Measurements from ENCODE around the gene HTRA1.

HTRA1 gene

GRCh38 chr10:122461367-122461728 is at the start of gene HTRA1:
TSS of gene HTRA1 (plus strand) at chr10:122461553. CDS start at chr10:122461653, 100 bp downstream.
- DNase-seq = no peak

GRCh38 chr10:122413327-122413726 is 48.0 kb upstream of the HTRA1 start:
- DNase-seq = no peak

- DNase-seq = no peak
Observed at GRCh38 chr10:122417667-122418066, 43.7 kb upstream of the HTRA1 start.

DNA sequence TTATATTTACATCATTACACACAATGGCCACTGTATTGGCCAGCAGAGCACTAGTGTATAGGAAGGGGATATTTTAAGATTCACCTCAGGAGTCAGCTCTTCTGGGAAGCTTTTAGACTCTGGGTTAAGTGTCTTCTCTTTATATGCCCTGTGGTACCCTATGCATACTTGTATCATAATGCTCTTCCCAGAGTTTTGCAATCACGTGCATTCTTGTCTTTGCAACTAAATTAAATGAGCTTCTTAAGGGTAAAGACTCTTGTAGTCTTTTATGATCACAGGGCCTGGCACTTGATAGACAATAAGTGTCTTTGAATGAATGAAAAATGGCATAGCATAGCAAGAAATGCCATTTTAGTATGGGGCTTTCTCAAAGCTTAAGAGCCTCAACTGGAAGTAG is 42.3 kb upstream of the HTRA1 start:
- no peak for DNase-seq

GRCh38 chr10:122419876-122420623 is 41.3 kb upstream of the HTRA1 start:
- no peak for DNase-seq

DNA sequence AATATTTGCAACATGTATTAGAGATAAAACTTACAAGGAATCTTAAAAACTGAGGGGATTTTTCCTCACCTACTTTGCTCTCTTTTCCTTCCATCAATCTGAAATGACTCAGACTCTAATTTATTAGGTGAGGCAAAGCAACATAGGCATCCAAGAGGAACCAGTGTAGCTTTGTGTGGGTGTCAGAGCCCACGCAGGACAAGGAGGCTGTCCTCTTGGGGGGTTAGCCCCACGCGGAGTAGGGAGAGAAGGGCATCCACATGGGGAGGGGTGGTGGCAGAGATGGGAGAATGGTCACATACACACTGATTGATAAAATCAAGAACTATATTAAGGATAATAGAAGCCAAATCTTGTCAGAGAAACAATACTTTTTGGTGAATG is 40.7 kb upstream of the HTRA1 start:
- DNase-seq = no peak

DNA sequence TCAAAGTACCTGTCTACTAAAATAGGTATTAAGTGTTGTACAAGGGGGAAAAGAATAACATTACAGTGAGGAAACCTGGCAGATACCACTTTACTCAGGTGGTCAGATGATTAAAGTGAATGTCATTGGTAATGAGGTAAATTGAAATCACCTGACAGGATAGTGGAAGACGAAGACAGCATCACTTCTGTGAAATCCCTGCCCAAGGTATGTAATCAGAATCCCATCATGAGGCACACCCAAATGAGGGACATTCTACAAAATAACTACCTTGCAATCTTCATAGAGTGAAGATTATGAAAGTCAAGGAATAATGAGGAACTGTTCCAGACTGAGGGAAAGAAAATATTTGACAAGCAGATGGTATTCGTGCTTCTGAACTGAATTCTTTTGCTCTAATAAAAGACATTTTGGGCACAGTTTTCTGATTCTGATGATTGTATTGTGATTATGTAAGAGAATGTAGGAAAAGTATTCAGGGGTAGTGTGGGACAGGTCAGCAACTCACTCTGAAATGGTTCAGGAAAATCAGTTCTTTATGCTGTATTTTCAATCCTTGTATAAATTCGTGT is 40.2 kb upstream of the HTRA1 start:
- DNase-seq = no peak

DNA sequence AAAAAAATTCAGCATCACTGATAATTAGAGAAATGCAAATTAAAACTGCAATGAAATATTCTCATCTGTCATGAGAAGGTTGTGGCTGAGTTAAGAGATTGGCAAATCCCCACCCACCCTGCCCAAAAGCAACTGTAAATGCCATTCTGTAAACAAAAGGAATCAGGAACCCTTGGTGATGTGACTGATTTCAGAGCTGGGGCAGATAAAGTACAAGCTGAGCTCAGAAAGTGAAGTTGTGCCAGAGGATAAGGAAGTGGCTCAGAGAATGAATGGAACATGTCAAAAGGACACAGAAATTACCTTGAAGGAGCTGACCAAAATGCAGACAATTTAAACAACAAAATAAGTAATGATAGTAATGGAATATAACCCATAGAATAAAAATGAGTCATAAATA is 39.6 kb upstream of the HTRA1 start:
- no peak for DNase-seq

DNA sequence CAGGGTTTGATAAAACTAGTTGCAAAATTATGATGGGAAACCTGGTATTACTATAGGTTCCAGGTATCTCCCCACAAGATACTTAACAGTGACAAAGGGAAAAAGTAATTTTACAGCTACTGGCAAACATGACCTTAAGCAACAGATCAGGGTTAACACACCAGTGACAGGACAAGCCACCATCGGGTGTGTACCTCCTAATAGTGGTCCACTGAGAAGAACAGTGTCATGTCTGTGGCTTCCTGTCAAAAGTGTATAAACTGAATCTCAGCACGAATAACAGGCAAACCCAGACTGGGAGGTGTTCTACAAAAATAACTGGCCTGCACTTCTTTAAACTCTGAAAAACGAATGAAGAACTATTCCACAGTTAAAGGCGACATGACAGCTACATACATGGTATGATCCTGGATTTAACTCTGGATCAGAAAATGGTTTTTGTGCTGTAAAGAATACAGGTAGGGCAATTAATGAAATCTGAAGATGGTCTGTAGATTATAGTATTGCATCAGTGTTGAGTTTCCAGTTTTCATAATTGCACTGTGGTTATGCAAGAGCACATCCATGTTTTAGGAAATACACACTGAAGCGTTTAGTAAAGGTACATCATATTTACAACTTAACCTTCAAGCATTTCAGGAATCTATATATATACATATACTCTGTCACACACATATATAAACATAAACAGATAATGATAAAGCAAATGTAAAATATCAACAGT is 38.9 kb upstream of the HTRA1 start:
- no peak for DNase-seq

DNA sequence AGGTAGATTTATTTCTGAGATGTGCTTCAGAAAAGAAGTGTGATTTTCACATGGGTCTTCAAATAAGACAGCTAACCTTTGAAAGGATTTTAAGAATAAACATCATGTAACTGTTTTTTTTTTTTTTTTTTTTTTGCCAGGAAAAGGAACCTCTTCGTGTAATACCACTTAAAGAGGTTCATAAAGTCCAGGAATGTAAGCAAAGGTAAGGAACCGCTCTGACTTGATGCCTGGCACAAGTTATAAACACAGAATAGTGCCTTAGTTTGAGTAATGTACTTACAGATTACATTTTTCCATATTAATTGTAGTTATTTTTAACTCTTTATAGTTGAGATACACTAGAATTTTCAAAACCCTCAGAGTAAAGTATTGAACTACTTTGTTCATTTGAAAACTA is 37.3 kb upstream of the HTRA1 start:
- no peak for DNase-seq

DNA sequence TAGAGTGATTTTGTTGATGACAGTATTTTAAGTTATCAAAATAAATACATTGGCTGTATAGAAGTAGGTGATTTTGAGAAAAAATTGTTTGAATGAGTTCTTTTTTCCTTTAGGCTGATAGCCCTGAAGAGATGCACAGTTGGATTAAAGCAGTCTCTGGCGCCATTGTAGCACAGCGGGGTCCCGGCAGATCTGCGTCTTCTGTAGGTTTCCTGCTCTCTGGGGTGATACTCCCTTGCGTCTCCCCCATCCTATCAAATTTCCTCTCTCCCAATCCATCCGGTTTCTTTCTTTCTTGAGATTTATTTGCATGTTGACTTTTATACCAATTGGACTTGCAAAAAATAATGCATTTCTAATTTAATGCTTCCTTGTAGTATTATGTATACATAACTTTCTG is 34.5 kb upstream of the HTRA1 start:
- no peak for DNase-seq

GRCh38 chr10:122427280-122427679 is 34.1 kb upstream of the HTRA1 start:
- DNase-seq = no peak

GRCh38 chr10:122435212-122435827 is 26.0 kb upstream of the HTRA1 start:
- DNase-seq = peak; percentile 26 to 34

GRCh38 chr10:122441961-122442360 is 19.4 kb upstream of the HTRA1 start:
- no peak for DNase-seq

- no peak for DNase-seq
Observed at GRCh38 chr10:122445469-122445868, 15.9 kb upstream of the HTRA1 start.

DNA sequence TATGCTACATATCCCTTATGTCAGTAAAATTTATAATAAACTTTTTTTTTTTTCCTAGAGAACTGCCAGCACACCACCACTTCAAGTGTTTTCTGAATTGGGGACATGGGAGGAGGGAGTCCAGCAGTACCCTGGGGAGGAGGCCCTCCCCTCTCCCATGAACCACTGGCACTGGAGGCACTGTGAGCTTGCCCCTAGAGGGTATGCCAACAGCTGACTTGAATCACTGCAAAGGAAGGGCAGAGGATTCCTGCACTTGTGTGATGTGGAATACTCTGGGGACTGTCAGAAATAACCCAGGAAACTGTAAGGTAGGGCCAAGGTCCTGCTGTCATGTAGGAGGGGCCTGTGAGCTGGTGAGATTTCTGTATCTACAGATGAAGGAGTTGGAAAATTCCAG is 15.4 kb upstream of the HTRA1 start:
- no peak for DNase-seq

DNA sequence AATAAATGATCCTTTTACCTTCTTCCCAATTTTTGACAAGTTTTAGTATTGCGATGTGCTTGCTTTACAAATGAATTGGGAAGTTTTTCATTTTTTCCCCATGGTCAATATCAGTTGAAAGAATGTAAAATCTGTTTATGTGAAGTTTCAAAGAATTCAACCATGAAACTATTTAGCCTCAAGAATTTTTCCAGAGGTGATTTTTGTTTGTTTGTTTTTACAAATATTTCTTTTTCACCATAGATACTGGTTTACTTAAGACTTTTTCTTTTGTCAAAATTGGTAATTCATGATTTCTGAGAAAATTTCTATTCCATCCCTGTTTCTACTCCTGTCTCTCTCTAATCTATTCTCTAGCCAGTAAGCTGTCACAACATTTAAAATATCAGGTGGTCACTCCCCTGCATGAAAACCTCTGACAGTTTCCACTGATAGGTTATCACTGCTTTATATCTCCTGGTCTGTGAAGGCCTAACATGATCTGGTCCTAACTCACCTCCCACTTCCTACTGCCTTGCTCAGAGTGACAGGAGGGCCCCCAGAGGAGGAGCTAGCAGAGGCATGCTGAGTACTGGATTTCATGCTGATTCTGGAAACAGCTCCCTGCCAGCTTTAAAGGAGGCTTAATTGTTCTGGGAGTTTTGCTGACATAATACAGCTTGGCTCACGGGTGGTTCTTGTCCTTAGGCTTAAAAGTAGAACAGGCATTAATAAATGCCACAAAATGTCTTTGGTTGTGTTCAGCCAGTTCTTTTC is 14.5 kb upstream of the HTRA1 start:
- no peak for DNase-seq

DNA sequence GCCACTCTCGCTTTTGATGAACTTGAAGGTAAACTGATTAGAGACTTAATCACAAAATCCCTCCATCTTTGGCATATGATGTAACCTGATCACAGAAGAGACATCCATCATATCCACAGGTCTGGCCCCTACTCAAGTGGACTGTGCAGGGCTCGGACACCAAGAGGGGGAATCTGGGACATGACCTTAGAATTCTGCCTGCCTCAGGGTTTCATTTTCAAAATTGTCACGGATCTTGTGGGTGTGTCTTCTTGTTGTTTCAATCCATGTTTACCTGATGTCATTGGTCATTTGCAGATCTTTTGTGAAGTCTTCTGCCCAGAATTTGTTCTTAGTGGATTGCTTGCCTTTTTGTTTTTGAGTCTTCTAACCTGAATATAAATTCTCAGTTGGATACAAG is 12.8 kb upstream of the HTRA1 start:
- DNase-seq = no peak

GRCh38 chr10:122449153-122449552 is 12.2 kb upstream of the HTRA1 start:
- no peak for DNase-seq

- DNase-seq = no peak
Observed at GRCh38 chr10:122450353-122450990, 10.9 kb upstream of the HTRA1 start.

GRCh38 chr10:122454071-122454470 is 7.3 kb upstream of the HTRA1 start:
- DNase-seq = no peak

DNA sequence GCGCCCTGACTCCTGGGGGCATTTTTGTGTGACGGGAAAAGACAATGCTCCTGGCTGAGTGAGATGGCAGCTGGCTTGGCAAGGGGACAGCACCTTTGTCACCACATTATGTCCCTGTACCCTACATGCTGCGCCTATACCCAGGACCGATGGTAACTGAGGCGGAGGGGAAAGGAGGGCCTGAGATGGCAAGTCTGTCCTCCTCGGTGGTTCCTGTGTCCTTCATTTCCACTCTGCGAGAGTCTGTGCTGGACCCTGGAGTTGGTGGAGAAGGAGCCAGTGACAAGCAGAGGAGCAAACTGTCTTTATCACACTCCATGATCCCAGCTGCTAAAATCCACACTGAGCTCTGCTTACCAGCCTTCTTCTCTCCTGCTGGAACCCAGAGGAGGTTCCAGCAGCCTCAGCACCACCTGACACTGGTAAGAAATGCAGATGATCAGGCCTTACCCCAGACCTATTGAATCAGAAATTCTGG is 6.7 kb upstream of the HTRA1 start, which contains the start of gene ARMS2:
TSS of gene ARMS2 (plus strand) at position 51 of the 478 bp plus-strand sequence. CDS start at position 126, 75 bp downstream.
- DNase-seq = no peak

All from AML-193 (cell line).